Fibroblast of lung (primary cell): ENCODE data around the gene XPR1.

Experiments
- EZH2 ChIP-seq: IDR thresholded peaks from 2 replicates; pipeline ENCODE4 v1.5.1; 2012; ENCODE audit warnings: low read length, control low read depth, mild to moderate bottlenecking; ENCODE audit errors: missing control alignments
- TF ChIP-seq, protein P1 (sequence below), 2 donors: IDR thresholded peaks in 1 of 2; conservative IDR thresholded peaks in 1 of 2; 1 replicate in 1 of 2; 2 replicates in 1 of 2; pipeline ENCODE4 v1.5.1; 2011 to 2012; ENCODE audit warnings: low read length in 2 of 2, control low read depth in 1 of 2, inconsistent platforms in 1 of 2, low read depth in 1 of 2, mild to moderate bottlenecking in 1 of 2

DNA sequence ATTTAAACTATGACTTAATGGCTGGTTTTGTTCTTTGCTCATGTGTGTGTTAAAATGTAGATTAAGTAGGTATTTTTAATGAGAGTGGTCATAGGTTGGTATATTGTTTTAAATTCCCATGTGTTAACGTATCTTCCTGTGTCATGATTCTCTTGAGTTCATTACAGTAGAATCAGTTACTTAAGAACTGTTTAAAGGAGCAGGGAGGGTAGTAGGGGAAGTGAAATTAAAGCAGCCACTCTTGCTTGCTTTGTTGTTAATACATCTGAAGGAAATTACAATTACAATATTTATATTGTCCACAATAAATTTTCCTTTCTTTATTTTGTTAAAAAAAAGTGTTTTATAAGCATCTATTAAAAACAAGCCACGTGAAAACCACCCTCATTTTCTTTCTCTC lies 161.6 kb downstream of the XPR1 start:
- TF ChIP-seq, protein P1, sequence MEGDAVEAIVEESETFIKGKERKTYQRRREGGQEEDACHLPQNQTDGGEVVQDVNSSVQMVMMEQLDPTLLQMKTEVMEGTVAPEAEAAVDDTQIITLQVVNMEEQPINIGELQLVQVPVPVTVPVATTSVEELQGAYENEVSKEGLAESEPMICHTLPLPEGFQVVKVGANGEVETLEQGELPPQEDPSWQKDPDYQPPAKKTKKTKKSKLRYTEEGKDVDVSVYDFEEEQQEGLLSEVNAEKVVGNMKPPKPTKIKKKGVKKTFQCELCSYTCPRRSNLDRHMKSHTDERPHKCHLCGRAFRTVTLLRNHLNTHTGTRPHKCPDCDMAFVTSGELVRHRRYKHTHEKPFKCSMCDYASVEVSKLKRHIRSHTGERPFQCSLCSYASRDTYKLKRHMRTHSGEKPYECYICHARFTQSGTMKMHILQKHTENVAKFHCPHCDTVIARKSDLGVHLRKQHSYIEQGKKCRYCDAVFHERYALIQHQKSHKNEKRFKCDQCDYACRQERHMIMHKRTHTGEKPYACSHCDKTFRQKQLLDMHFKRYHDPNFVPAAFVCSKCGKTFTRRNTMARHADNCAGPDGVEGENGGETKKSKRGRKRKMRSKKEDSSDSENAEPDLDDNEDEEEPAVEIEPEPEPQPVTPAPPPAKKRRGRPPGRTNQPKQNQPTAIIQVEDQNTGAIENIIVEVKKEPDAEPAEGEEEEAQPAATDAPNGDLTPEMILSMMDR (conservative IDR thresholded peaks at IDR 0.05 in 1 of 2, IDR thresholded peaks at IDR 0.05 in 1 of 2; ENCODE audit: low read depth in 1 of 2, low read length in 2 of 2) = no peak
- TF ChIP-seq EZH2 = no peak
